H1 (cell line): ENCODE data around the gene MYLK4. TPM values are rescaled to one million over a fixed set of nuclear protein-coding genes. Genes with fewer than 3 reads are reported as not detected.

Experiments
- CTCF ChIA-PET: fragments of 300-600 bp; sonication (Branson Sonifier 250); formaldehyde crosslinking; loops from one replicate; lab custom pipeline; 2021; ENCODE audit not compliant: partially characterized antibody; lab: Charles Lee
- POLR2A ChIA-PET: fragments of 300-600 bp; sonication (Branson Sonifier 250); formaldehyde crosslinking; loops from one replicate; lab custom pipeline; 2021; ENCODE audit warnings: inconsistent platforms; ENCODE audit not compliant: partially characterized antibody; lab: Charles Lee
- DNase-seq, 2 experiments: peaks; one replicate each; pipeline versions ENCODE4 v3.0.0 to v3.0.0-alpha.2; 2010 to 2022; ENCODE audit warnings: low spot score in 2 of 2, low read depth in 1 of 2, mixed read lengths in 1 of 2
- FAIRE-seq: peaks from 2 replicates; lab custom pipeline; 2011; peaks lifted over from hg19 to GRCh38; lab: Jason Lieb, UNC
- H2AFZ ChIP-seq: 2 replicates; pipeline ENCODE4 v1.8.1; 2012; ENCODE audit warnings: low read length, inconsistent platforms
- H2AK5ac ChIP-seq: 2 replicates; pipeline ENCODE4 v1.6.1; 2013; ENCODE audit warnings: low read depth, low read length
- H2BK120ac ChIP-seq: replicated peaks from 2 replicates; pipeline ENCODE3; 2013; ENCODE audit warnings: low read depth, low read length, inconsistent platforms
- H2BK12ac ChIP-seq: 2 replicates; pipeline ENCODE4 v1.6.1; 2013; ENCODE audit warnings: low read depth, low read length
- H2BK15ac ChIP-seq: 2 replicates; pipeline ENCODE4 v1.6.1; 2013; ENCODE audit warnings: low read length
- H2BK20ac ChIP-seq: 2 replicates; pipeline ENCODE4 v1.6.1; 2013; ENCODE audit warnings: low read length
- H2BK5ac ChIP-seq: 2 replicates; pipeline ENCODE4 v1.6.1; 2013; ENCODE audit warnings: low read depth, low read length
- H3K14ac ChIP-seq: 2 replicates; pipeline ENCODE4 v1.6.1; 2013; ENCODE audit warnings: inconsistent platforms; ENCODE audit not compliant: insufficient read length
- H3K18ac ChIP-seq: 2 replicates; pipeline ENCODE4 v1.6.1; 2013; ENCODE audit warnings: low read length; ENCODE audit errors: extremely low read depth
- H3K23ac ChIP-seq: 2 replicates; pipeline ENCODE4 v1.6.1; 2013; ENCODE audit warnings: inconsistent platforms; ENCODE audit not compliant: insufficient read length
- H3K23me2 ChIP-seq: 2 replicates; pipeline ENCODE4 v1.6.1; 2013; ENCODE audit warnings: low read depth, low read length
- H3K27ac ChIP-seq: 2 replicates; pipeline ENCODE4 v1.6.1; 2011; ENCODE audit warnings: low read depth, low read length, inconsistent platforms
- H3K27me3 ChIP-seq, 4 experiments: replicated peaks in 1 of 4; 1 replicate in 1 of 4; 2 replicates in 3 of 4; pipeline versions ENCODE4 v1.6.1 to v1.8.1; 2011 to 2013; ENCODE audit warnings: low read length in 3 of 4, mild to moderate bottlenecking in 3 of 4, inconsistent platforms in 2 of 4, mixed read lengths in 2 of 4, moderate library complexity in 1 of 4; ENCODE audit not compliant: control insufficient read depth in 3 of 4, insufficient read depth in 3 of 4; ENCODE audit errors: extremely low read depth in 1 of 4
- H3K36me3 ChIP-seq, 4 experiments: 2 replicates each; pipeline versions ENCODE4 v1.6.1 to v1.8.1; 2011 to 2013; ENCODE audit warnings: mild to moderate bottlenecking in 4 of 4, low read length in 3 of 4, moderate library complexity in 2 of 4, control low read depth in 1 of 4, inconsistent platforms in 1 of 4; ENCODE audit not compliant: insufficient read depth in 4 of 4, control insufficient read depth in 2 of 4
- H3K4ac ChIP-seq: replicated peaks from 2 replicates; pipeline ENCODE3; 2013; ENCODE audit warnings: low read length, low read depth, mixed read lengths, inconsistent platforms; ENCODE audit not compliant: insufficient read length
- H3K4me1 ChIP-seq, 4 experiments: replicated peaks in 1 of 4; 1 replicate in 1 of 4; 2 replicates in 3 of 4; pipeline versions ENCODE4 v1.6.1 to v1.8.1; 2011 to 2013; ENCODE audit warnings: low read length in 3 of 4, inconsistent platforms in 2 of 4, mixed read lengths in 1 of 4; ENCODE audit not compliant: insufficient read depth in 4 of 4, control insufficient read depth in 3 of 4
- H3K4me2 ChIP-seq, 2 experiments: 2 replicates each; pipeline versions ENCODE4 v1.6.1 to v1.8.1; 2011 to 2013; ENCODE audit warnings: low read depth in 2 of 2, low read length in 2 of 2, control low read depth in 1 of 2, inconsistent platforms in 1 of 2, mild to moderate bottlenecking in 1 of 2; ENCODE audit not compliant: insufficient read depth in 1 of 2
- H3K4me3 ChIP-seq, 4 experiments: fragments of 200-600, 300-600 bp in 1 of 4; sonication (generic), shearing (Covaris generic), sonication (Bioruptor Twin) in 1 of 4; 2 replicates each; pipeline versions ENCODE4 v1.5.1 to v1.8.1; 2011 to 2016; ENCODE audit warnings: low read length in 4 of 4, low read depth in 3 of 4, control low read depth in 2 of 4, inconsistent platforms in 2 of 4, mild to moderate bottlenecking in 2 of 4, mixed read lengths in 1 of 4, moderate library complexity in 1 of 4; ENCODE audit not compliant: insufficient read depth in 2 of 4; ENCODE audit errors: extremely low read depth in 1 of 4
- H3K56ac ChIP-seq: replicated peaks from 2 replicates; pipeline ENCODE3; 2013; ENCODE audit warnings: low read depth, mild to moderate bottlenecking, mixed read lengths, low read length, inconsistent platforms; ENCODE audit not compliant: insufficient read length
- H3K79me1 ChIP-seq: 2 replicates; pipeline ENCODE4 v1.6.1; 2013; ENCODE audit warnings: low read depth, low read length, control low read depth
- H3K79me2 ChIP-seq, 2 experiments: 2 replicates each; pipeline versions ENCODE4 v1.6.1 to v1.8.1; 2012 to 2013; ENCODE audit warnings: low read length in 2 of 2, mild to moderate bottlenecking in 2 of 2, inconsistent platforms in 1 of 2; ENCODE audit not compliant: insufficient read depth in 2 of 2, control insufficient read depth in 1 of 2
- H3K9ac ChIP-seq, 4 experiments: replicated peaks in 1 of 4; 1 replicate in 1 of 4; 2 replicates in 3 of 4; pipeline versions ENCODE4 v1.6.1 to v1.8.1; 2011 to 2013; ENCODE audit warnings: low read depth in 3 of 4, low read length in 3 of 4, control low read depth in 2 of 4, mild to moderate bottlenecking in 2 of 4, moderate library complexity in 2 of 4, inconsistent platforms in 1 of 4; ENCODE audit errors: extremely low read depth in 1 of 4
- H3K9me3 ChIP-seq, 2 experiments: 2 replicates each; pipeline versions ENCODE4 v1.6.1 to v1.8.1; 2012 to 2013; ENCODE audit warnings: mild to moderate bottlenecking in 2 of 2, moderate library complexity in 2 of 2, control low read depth in 1 of 2, inconsistent platforms in 1 of 2, low read depth in 1 of 2, low read length in 1 of 2, mixed read lengths in 1 of 2; ENCODE audit not compliant: insufficient read depth in 2 of 2
- H4K20me1 ChIP-seq, 2 experiments: replicated peaks in 1 of 2; 2 replicates each; pipeline versions ENCODE3 to v1.8.1; 2011 to 2013; ENCODE audit warnings: inconsistent platforms in 2 of 2, low read length in 2 of 2, mild to moderate bottlenecking in 1 of 2; ENCODE audit not compliant: insufficient read depth in 2 of 2, control insufficient read depth in 1 of 2
- H4K5ac ChIP-seq: 2 replicates; pipeline ENCODE4 v1.6.1; 2013; ENCODE audit warnings: low read length, low read depth, mixed read lengths, inconsistent platforms; ENCODE audit not compliant: insufficient read length
- H4K8ac ChIP-seq: 2 replicates; pipeline ENCODE4 v1.8.0; 2013; ENCODE audit warnings: mild to moderate bottlenecking, moderate library complexity, low read length, inconsistent platforms; ENCODE audit not compliant: insufficient read depth; ENCODE audit errors: extremely low read depth
- H4K91ac ChIP-seq: replicated peaks from 2 replicates; pipeline ENCODE3; 2013; ENCODE audit warnings: low read length, mixed read lengths, inconsistent platforms; ENCODE audit not compliant: insufficient read length
- CHD1 ChIP-seq: IDR thresholded peaks from 2 replicates; pipeline ENCODE4 v1.6.1; 2012; ENCODE audit warnings: low read depth, low read length, improper control_type of control experiment
- CREB1 ChIP-seq: IDR thresholded peaks from 2 replicates; pipeline ENCODE4 v1.6.1; 2012; ENCODE audit warnings: inconsistent platforms
- FOSL1 ChIP-seq: IDR thresholded peaks from 2 replicates; pipeline ENCODE4 v1.6.1; 2011; ENCODE audit warnings: mild to moderate bottlenecking, low read depth, low read length, moderate library complexity; ENCODE audit not compliant: insufficient read depth
- HDAC6 ChIP-seq: IDR thresholded peaks from one replicate; pipeline ENCODE4 v1.7.1; 2012; ENCODE audit warnings: low read depth, mild to moderate bottlenecking, inconsistent platforms, low read length, moderate library complexity
- RXRA ChIP-seq: IDR thresholded peaks from 2 replicates; pipeline ENCODE4 v1.6.1; 2011; ENCODE audit warnings: low read depth, mild to moderate bottlenecking, low read length, moderate library complexity; ENCODE audit not compliant: insufficient read depth
- ZNF274 ChIP-seq: IDR thresholded peaks from 2 replicates; pipeline ENCODE4 v1.7.0; 2012; ENCODE audit warnings: low read length, borderline replicate concordance; ENCODE audit errors: extremely low read depth
- WGBS, 2 experiments: shearing (Covaris generic) in 1 of 2; methylation state at CpG; one replicate each; pipeline versions ENCODE4 v1.1.6 to v1.1.7; 2013 to 2015; ENCODE audit warnings: low lambda C conversion rate in 2 of 2, mixed read lengths in 2 of 2, inconsistent platforms in 1 of 2, low coverage in 1 of 2, missing lambda C conversion rate in 1 of 2; ENCODE audit not compliant: insufficient replicate concordance in 2 of 2, insufficient coverage in 1 of 2, insufficient read length in 1 of 2; ENCODE audit errors: extremely low coverage in 1 of 2, missing lambda C conversion rate in 1 of 2; 5-methylcytosine and 5-hydroxymethylcytosine counted together
- polyA plus RNA-seq, 7 experiments: library from polyadenylated mRNA; depleted of rRNA in 3 of 7; stranded (reverse) in 5 of 7; unstranded in 2 of 7; fragments of >200 nt in 5 of 7; fragments of 200-250 nt in 2 of 7; gene quantifications; 1 replicate in 5 of 7; 2 replicates in 1 of 7; 4 replicates in 1 of 7; pipeline versions ENCODE4 v1.2.1 to v1.2.3, GENCODE V29; 2011 to 2013; ENCODE audit warnings: missing spikeins in 2 of 7, mixed read lengths in 2 of 7
- total RNA-seq: library from RNA; stranded (reverse); fragmentation: NEBNext Ultra II Directional; extraction: Animal tissue kit (Norgen Biotek cat#: 25700); gene quantifications from 2 replicates; pipeline ENCODE4 v1.2.1, GENCODE V29; 2021
- TF ChIP-seq, protein P1 (sequence below): IDR thresholded peaks from 2 replicates; pipeline ENCODE4 v1.6.1; 2011; ENCODE audit warnings: low read length, improper control_type of control experiment
- TF ChIP-seq, protein P2 (sequence below): IDR thresholded peaks from 2 replicates; pipeline ENCODE4 v1.6.1; 2012; ENCODE audit warnings: inconsistent platforms

Gene MYLK4
- total and polyA plus RNA-seq, 2 of the 8 experiments (the other 6 are each of a cell fraction or from before 2014, with no cell fraction given): 0.11 to 0.17 TPM

DNA sequence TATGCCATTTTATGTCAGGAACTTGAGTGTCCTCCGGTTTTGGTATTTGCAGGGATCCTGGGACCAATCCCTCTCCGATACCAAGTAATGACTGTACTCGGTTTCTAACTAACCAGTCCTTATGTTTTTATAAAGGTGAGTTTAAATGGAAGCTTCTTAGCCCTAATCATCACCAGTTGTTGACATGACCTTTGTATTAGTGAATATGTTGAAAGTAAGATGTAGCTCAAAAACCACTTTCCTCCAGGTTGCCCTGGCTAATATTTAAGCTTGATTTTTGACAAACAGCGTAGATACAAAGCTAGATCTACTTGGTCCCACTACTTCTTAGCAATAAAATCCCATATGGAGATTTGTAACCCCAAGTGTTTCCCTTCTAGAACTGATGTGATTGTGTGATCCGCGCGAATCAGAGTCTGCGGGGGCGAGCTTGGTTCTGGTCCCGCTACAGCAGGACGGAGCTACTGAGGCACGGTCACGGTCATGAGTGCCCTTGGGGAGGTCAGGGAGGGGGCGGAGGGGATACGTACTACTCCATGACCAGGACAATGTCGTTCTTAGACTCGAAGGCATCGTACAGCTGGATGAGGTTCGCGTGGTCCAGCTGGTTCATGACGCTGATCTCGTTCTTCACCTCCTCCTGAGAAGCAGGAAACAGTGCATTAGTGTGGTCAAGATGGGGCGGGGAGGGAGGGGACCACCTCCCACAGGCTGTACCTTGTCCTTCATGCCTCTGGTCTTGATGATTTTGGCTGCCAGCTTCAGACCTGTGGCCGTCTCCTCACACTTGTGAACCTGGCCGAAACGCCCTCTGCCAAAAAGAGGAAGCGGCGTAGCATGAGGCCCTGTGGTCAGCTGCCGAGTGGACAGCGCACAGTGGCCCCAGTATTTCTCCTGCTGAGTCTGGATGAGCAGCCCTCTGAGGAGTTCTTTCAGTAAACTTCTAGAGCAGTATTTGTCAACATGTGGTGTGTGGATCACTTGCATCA is 65.7 kb downstream of the MYLK4 start:
- no peak overlapping the region for H4K91ac ChIP-seq
- no peak overlapping the region for H3K27ac ChIP-seq
- no peaks in the 10 kb centered on the region for H3K9me3 ChIP-seq
- no peak overlapping the region for H3K4me3 ChIP-seq
- no peak overlapping the region for H2BK20ac ChIP-seq
- H3K27me3 ChIP-seq: no peaks in the 10 kb centered on the region; a peak in 1 of 7 replicates
- H3K4me1 ChIP-seq: no peaks in the 10 kb centered on the region; a peak in 1 of 7 replicates
- POLR2A ChIA-PET: no interaction called here
- no peak overlapping the region for H2AK5ac ChIP-seq
- H3K79me2 ChIP-seq: no peaks in the 10 kb centered on the region
- H3K36me3 ChIP-seq: no peaks in the 10 kb centered on the region
- H3K23me2 ChIP-seq: no peaks in the 10 kb centered on the region
- no peak overlapping the region for H2BK120ac ChIP-seq
- no peaks in the 10 kb centered on the region for H3K79me1 ChIP-seq
- H3K56ac ChIP-seq: no peak overlapping the region
- H3K23ac ChIP-seq: no peak overlapping the region
- no peak overlapping the region for H2BK5ac ChIP-seq
- H4K8ac ChIP-seq: no peak overlapping the region; the same call in 1 of the 2 replicates
- H3K4ac ChIP-seq: no peak overlapping the region
- no peak overlapping the region for H4K5ac ChIP-seq
- no peak overlapping the region for H3K18ac ChIP-seq
- no peak overlapping the region for H3K4me2 ChIP-seq
- no peak overlapping the region for H2BK12ac ChIP-seq
- no peaks in the 10 kb centered on the region for H4K20me1 ChIP-seq
- no peak overlapping the region for H3K9ac ChIP-seq
- DNase-seq: no peak
- WGBS, 2 experiments: 91% methylated on average over 23 of the region's 30 CpGs; no CpG with 5 or more reads in 1 of the 2 experiments
- CTCF ChIA-PET: interaction anchor here (0.8 to 6.3 kb wide), 3 partner anchors 10 to 89 kb away, joined by 3 to 39 read pairs (median 3); no protein-coding TSS in a partner anchor
- no peak for FAIRE-seq
- H3K14ac ChIP-seq: no peak overlapping the region
- H2AFZ ChIP-seq: no peak overlapping the region
- H2BK15ac ChIP-seq: peak overlapping the region; percentile 54; the same call in 1 of the 2 replicates
- no peak for TF ChIP-seq CREB1
- TF ChIP-seq, protein P1, sequence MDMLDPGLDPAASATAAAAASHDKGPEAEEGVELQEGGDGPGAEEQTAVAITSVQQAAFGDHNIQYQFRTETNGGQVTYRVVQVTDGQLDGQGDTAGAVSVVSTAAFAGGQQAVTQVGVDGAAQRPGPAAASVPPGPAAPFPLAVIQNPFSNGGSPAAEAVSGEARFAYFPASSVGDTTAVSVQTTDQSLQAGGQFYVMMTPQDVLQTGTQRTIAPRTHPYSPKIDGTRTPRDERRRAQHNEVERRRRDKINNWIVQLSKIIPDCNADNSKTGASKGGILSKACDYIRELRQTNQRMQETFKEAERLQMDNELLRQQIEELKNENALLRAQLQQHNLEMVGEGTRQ: no peak
- TF ChIP-seq, protein P2, sequence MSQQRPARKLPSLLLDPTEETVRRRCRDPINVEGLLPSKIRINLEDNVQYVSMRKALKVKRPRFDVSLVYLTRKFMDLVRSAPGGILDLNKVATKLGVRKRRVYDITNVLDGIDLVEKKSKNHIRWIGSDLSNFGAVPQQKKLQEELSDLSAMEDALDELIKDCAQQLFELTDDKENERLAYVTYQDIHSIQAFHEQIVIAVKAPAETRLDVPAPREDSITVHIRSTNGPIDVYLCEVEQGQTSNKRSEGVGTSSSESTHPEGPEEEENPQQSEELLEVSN: no peak
- TF ChIP-seq ZNF274: no peak
- no peak for TF ChIP-seq CHD1
- no peak for TF ChIP-seq FOSL1
- TF ChIP-seq RXRA: no peak
- TF ChIP-seq HDAC6: no peak
